ENCODE results near the gene CDC42EP2. TPM values are rescaled to one million over a fixed set of nuclear protein-coding genes. Genes with fewer than 3 reads are reported as not detected.

CDC42EP2 gene
- total RNA-seq, 1 experiment from 2014 or later: 8.1 TPM

- Histone ChIP-seq H3K27me3 (ENCODE audit: control insufficient read depth, insufficient read depth, low read length) (no peaks in the 10 kb centered on the region), H3K36me3 (ENCODE audit: control insufficient read depth, insufficient read depth, low read length) (no peaks in the 10 kb centered on the region; the same call in 1 of the 2 replicates), H3K4me3 (ENCODE audit: low read depth in 2 of 2, low read length in 2 of 2) (peak overlapping the region; percentile 75 to 87), H3K4me1 (ENCODE audit: control insufficient read depth, insufficient read depth, low read length) (peaks cover 8% of the 10 kb centered on the region), H3K9me3 (ENCODE audit: control insufficient read depth, insufficient read depth, low read depth, low read length) (no peaks in the 10 kb centered on the region), H3K27ac (ENCODE audit: low read length) (peak overlapping the region; percentile 92)
- ATAC-seq (no peak), DNase-seq (ENCODE audit: low read depth, low spot score) (no peak)
- TF ChIP-seq REST (IDR thresholded peaks at IDR 0.05; ENCODE audit: insufficient read depth in 1 of 2, low read depth in 2 of 2, low read length in 1 of 2) (no peak), SIN3A (IDR thresholded peaks at IDR 0.05; ENCODE audit: borderline replicate concordance, insufficient read depth, low read depth, low read length) (no peak), POLR2AphosphoS5 (IDR thresholded peaks at IDR 0.05; ENCODE audit: low read depth, low read length) (no peak), TCF7L2 (IDR thresholded peaks at IDR 0.05; ENCODE audit: low read depth, low read length) (no peak), CTCF (IDR thresholded peaks at IDR 0.05) (no peak)
- CTCF ChIA-PET: interaction anchor here (0.6 to 2.1 kb wide), 4 partner anchors 20 to 212 kb away, joined by 3 to 7 read pairs (median 4); partner anchors contain the start of gene CDC42EP2
- in situ Hi-C loops (cut with HindIII; ENCODE audit: low pct_unique_long_range_greater_than_20kb, low sequenced_read_pairs): no loop called here
- no TSS peak for BruUV-seq (replicated peaks)
- POLR2A ChIA-PET: interaction anchor here (0.7 kb wide), 2 partner anchors 35 to 152 kb away, joined by 5 read pairs; no protein-coding TSS in a partner anchor
- intact Hi-C loops (cut with micrococcal nuclease; ENCODE audit: unreplicated experiment): no loop called here
Observed at GRCh38 chr11:65334696-65335295, 20.1 kb downstream of the CDC42EP2 start.

GRCh38 chr11:65338676-65339075 is 24.0 kb downstream of the CDC42EP2 start:
- H3K9me3 ChIP-seq (ENCODE audit: control insufficient read depth, insufficient read depth, low read depth, low read length): no peaks in the 10 kb centered on the region
- no TSS peak for BruUV-seq (replicated peaks)
- intact Hi-C loops (cut with micrococcal nuclease; ENCODE audit: unreplicated experiment): no loop called here
- no peak for DNase-seq (ENCODE audit: low read depth, low spot score)
- in situ Hi-C loops (cut with HindIII; ENCODE audit: low pct_unique_long_range_greater_than_20kb, low sequenced_read_pairs): no loop called here
- ATAC-seq: no peak
- TF ChIP-seq CTCF (IDR thresholded peaks at IDR 0.05) (no peak), POLR2AphosphoS5 (IDR thresholded peaks at IDR 0.05; ENCODE audit: low read depth, low read length) (no peak), SIN3A (IDR thresholded peaks at IDR 0.05; ENCODE audit: borderline replicate concordance, insufficient read depth, low read depth, low read length) (no peak), TCF7L2 (IDR thresholded peaks at IDR 0.05; ENCODE audit: low read depth, low read length) (no peak), REST (IDR thresholded peaks at IDR 0.05; ENCODE audit: insufficient read depth in 1 of 2, low read depth in 2 of 2, low read length in 1 of 2) (no peak)
- peaks cover 7% of the 10 kb centered on the region for H3K4me1 ChIP-seq (ENCODE audit: control insufficient read depth, insufficient read depth, low read length)
- no peak overlapping the region for H3K27ac ChIP-seq (ENCODE audit: low read length)
- ChIA-PET CTCF (no interaction called here), POLR2A (interaction anchor here (1.3 kb wide), 1 partner anchor 10 kb away, joined by 4 read pairs; no protein-coding TSS in a partner anchor)
- no peaks in the 10 kb centered on the region for H3K27me3 ChIP-seq (ENCODE audit: control insufficient read depth, insufficient read depth, low read length)
- no peak overlapping the region for H3K4me3 ChIP-seq (ENCODE audit: low read depth in 2 of 2, low read length in 2 of 2)
- peaks cover 20% of the 10 kb centered on the region for H3K36me3 ChIP-seq (ENCODE audit: control insufficient read depth, insufficient read depth, low read length)
